ENCODE data around the gene ANKRD13D. TPM values are rescaled to one million over a fixed set of nuclear protein-coding genes. Genes with fewer than 3 reads are reported as not detected.

ANKRD13D gene
- total RNA-seq, 1 donor = 77.8 TPM

DNA sequence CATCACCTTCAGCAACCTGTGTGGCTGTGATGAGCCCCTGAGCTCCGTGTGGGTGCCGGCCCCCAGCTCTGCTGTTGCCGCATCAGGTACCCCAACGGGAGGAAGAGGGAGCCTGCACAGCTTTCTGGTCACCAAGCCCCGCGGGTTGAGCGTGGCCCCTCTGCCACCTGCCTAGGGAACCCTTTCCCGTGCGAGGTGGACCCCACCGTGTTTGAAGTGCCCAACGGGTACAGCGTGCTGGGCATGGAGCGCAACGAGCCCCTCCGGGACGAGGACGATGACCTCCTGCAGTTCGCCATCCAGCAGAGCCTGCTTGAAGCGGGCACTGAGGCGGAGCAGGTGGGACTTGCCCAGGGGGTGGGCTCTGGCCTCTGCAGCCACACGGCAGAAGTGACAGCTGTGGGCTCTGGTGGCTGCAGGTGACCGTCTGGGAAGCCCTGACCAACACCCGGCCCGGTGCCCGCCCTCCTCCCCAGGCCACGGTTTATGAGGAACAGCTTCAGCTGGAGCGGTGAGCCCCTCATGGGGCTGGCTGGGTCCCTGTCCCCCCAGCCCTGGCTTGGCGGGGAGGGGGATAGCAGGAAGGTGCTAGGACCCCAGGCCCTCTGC is 12.3 kb downstream of the ANKRD13D start:
- no peak for DNase-seq (ENCODE audit: low read depth in 2 of 3, low spot score in 2 of 3)

- no peak for DNase-seq (ENCODE audit: low read depth in 2 of 3, low spot score in 2 of 3)
Observed at GRCh38 chr11:67301951-67302516, 12.9 kb downstream of the ANKRD13D start.

GRCh38 chr11:67302571-67303131 is 13.5 kb downstream of the ANKRD13D start:
- peak in 2 of 3 donors; percentile 59 to 66 for DNase-seq (ENCODE audit: low read depth in 2 of 3, low spot score in 2 of 3)

GRCh38 chr11:67303132-67303834 is 14.2 kb downstream of the ANKRD13D start, which contains the start of gene SSH3:
TSS of gene SSH3 (plus strand) at chr11:67303530. CDS start at chr11:67303626, 96 bp downstream.
- peak in 2 of 3 donors; percentile 42 to 43 for DNase-seq (ENCODE audit: low read depth in 2 of 3, low spot score in 2 of 3)

- no peak for DNase-seq (ENCODE audit: low read depth in 2 of 3, low spot score in 2 of 3)
Observed at GRCh38 chr11:67303835-67304411, 14.8 kb downstream of the ANKRD13D start.

GRCh38 chr11:67304511-67305113 is 15.5 kb downstream of the ANKRD13D start:
- no peak for DNase-seq (ENCODE audit: low read depth in 2 of 3, low spot score in 2 of 3)

GRCh38 chr11:67306769-67307544 is 17.9 kb downstream of the ANKRD13D start:
- no peak for DNase-seq (ENCODE audit: low read depth in 2 of 3, low spot score in 2 of 3)

GRCh38 chr11:67307545-67308001 is 18.5 kb downstream of the ANKRD13D start:
- DNase-seq (ENCODE audit: low read depth in 2 of 3, low spot score in 2 of 3) = no peak

DNA sequence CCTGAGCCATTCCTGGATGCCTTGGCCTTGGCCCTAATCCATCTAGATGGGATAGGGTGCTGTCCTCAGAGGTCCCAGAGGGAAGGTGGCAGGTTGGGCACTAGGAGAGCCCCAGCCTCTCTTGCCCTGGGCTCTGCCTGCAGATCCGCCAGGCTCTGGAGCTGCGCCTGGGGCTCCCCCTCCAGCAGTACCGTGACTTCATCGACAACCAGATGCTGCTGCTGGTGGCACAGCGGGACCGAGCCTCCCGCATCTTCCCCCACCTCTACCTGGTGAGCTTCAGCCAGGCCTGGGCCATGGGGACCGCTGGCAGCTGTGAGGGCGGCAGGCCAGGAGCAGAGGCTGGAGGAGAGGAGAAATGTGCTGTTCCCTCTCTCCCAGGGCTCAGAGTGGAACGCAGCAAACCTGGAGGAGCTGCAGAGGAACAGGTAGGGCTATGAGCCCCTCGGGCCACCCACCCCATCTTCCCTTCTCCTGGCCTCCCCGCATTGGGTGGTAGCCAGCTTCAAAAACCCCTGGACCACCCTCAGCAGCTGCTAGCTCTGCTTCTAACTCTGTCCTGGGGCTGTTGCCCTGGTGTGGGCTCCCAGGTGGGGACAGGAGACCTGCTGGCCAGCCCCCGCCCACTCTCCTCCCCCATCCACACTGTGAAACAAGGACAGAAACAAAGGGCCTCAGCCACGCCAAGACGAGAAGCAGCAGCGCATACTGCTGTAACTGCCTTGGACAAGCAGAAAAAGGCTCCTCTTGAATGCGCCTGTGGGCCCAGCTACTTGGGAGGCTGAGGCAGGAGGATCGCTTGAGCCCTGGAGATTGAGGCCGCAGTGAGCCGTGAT is 19.1 kb downstream of the ANKRD13D start:
- no peak for DNase-seq (ENCODE audit: low read depth in 2 of 3, low spot score in 2 of 3)

- no peak for DNase-seq (ENCODE audit: low read depth in 2 of 3, low spot score in 2 of 3)
Observed at GRCh38 chr11:67309166-67309565, 20.1 kb downstream of the ANKRD13D start.

GRCh38 chr11:67309661-67310061 is 20.6 kb downstream of the ANKRD13D start:
- no peak for DNase-seq (ENCODE audit: low read depth in 2 of 3, low spot score in 2 of 3)

- no peak for DNase-seq (ENCODE audit: low read depth in 2 of 3, low spot score in 2 of 3)
Observed at GRCh38 chr11:67310246-67311050, 21.3 kb downstream of the ANKRD13D start.

- no peak for DNase-seq (ENCODE audit: low read depth in 2 of 3, low spot score in 2 of 3)
Observed at GRCh38 chr11:67311051-67311555, 22.0 kb downstream of the ANKRD13D start.

- DNase-seq (ENCODE audit: low read depth in 2 of 3, low spot score in 2 of 3) = no peak
Observed at GRCh38 chr11:67311556-67312082, 22.5 kb downstream of the ANKRD13D start.

DNA sequence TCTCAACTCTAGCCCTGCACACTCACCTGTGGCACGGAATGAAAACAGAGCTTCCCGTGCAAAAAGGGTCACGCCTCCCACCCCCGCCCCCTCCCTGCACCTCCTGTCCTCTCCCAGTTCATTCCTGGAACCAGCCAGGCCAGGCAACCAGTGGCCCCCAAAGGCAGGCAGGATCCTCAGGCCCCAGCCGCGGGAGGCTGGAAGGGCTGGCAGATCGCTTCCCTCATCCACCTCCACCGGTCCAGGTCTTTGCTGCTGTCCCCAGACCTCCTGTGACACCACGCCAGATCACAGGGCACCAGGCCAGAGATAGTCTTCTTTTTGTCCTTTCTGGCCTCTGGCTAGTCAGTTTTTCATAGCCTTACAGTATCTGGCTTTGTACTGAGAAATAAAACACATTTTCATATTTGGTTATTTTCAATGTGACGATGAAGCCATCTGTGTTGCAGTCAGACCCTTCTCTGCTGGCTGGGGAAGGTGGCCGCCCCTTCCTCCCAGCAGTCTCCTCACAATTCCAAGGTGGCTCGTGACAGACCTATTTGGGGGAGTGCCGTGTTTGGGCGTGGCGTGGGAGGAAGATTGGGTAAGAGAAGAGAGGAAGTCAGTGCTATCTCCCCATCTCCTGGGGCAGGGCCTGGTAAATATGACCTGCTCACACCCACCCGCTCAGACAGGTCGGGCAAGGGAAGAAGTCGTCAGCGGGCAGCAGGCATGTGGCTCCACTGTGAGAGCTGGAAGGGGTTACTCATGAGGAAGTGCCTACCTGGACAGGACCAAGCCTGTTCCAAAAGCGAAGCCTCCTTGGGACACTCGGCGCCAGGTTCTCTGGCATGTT is 23.3 kb downstream of the ANKRD13D start:
- DNase-seq (ENCODE audit: low read depth in 2 of 3, low spot score in 2 of 3) = peak in 1 of 3 donors; percentile 26

DNA sequence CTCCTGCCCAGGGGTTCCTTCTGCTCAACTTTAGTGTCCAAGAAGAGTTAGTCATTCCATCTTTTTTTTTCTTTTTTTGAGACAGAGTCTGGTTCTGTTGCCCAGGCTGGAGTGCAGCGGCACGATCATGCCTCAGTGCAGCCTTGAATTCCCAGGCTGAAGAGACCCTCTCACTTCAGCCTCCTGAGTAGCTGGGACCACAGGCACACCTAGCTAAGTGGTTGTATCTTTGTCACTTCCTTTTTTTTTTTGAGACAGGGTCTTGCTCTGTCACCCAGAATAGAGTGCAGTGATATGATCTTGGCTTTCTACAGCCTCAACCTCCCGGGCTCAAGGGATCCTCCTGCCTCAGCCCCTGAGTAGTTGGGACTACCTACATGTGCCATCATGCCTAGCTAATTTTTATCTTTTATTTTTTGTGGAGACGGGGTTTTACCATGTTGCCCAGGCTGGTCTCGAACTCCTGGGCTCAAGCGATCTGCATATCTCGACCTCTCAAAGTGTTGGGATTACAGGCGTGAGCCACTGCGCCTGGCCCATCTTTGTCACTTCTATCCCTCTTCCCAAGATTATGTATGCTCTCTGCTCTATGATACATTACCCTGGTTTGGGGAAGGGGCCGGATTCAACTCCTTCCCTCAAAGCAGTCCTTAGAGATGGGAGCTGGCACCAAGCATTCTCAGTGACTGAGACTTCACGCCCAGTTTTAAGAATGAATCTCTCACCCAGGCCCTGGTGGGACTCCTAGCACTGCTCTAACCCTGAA is 24.2 kb downstream of the ANKRD13D start:
- no peak for DNase-seq (ENCODE audit: low read depth in 2 of 3, low spot score in 2 of 3)
